HFF-Myc (cell line): ENCODE results near the gene ATP8B3.

Experiments
- DNase-seq: peaks from one replicate; pipeline ENCODE4 v3.0.0-alpha.2; 2011; ENCODE audit warnings: low read depth; ENCODE audit errors: extremely low read depth
- H3K4me3 ChIP-seq: replicated peaks from 2 replicates; pipeline ENCODE4 v1.5.1; 2011; ENCODE audit warnings: low read depth, mild to moderate bottlenecking, control low read depth, low read length
- CTCF ChIP-seq: IDR thresholded peaks from 2 replicates; pipeline ENCODE4 v1.5.1; 2012; ENCODE audit warnings: mild to moderate bottlenecking, low read depth, low read length, control low read depth; ENCODE audit errors: missing control alignments

Gene ATP8B3

GRCh38 chr19:1777149-1777548 is 34.9 kb downstream of the ATP8B3 start:
- no peak for TF ChIP-seq CTCF
- no peak for DNase-seq
- H3K4me3 ChIP-seq = no peak overlapping the region

DNA sequence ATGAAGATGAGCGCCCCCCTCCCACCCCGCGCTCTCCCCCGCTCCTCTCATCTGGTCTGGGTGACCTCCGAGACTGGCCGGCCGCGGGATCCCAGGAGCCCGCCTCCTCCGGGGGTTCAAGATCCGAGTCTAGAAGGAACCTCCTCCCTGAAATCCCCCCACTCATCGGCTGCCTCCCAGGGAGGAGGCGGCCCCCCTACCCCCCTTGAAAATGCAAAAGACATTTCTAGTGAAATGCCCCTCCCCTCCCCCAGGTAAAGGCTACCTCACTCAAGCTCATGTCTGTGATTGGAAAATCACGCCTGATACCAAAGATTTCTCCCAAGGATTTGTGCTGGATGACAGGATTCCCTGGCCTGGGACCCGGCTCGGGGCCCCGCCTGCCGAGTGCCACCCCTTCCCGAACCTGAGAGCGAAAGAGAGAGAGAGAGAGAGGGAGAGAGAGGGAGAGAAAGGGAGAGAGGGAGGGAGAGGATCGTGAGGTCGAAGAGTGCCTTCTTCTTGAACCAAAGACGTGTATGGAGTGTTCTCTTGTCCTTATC is 35.4 kb downstream of the ATP8B3 start:
- no peak for TF ChIP-seq CTCF
- no peak overlapping the region for H3K4me3 ChIP-seq
- DNase-seq = no peak

GRCh38 chr19:1775951-1776605 is 36.0 kb downstream of the ATP8B3 start:
- no peak overlapping the region for H3K4me3 ChIP-seq
- no peak for TF ChIP-seq CTCF
- no peak for DNase-seq

DNA sequence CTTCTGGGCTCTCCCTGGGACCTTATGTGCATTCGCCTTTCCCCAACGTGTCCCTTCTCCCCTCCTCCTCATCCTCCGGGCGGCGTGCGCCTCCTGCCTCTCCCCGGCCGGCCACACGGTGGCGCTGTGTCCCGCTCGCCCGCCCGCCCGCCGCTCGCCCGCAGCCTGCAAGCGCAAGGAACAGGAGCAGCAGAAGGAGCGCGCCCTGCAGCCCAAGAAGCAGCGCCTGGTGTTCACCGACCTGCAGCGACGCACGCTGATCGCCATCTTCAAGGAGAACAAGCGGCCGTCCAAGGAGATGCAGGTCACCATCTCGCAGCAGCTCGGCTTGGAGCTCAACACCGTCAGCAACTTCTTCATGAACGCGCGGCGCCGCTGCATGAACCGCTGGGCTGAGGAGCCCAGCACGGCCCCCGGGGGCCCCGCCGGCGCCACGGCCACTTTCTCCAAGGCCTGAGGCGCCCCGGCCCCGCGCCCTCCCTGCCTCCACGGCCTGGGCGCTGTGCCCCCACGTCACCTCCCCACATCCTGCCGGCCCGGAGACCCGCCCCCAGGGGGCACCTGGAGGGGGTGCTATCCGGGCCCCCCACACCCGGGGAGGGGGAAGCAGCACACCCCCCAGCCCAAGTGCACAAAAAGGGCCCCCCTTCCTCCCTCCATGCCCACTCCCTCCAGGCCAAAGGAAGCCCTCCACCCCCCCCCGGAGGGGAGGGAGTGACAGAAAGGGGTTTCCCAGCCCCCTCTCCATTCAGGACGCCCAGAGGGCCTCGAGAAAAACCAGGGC is 36.9 kb downstream of the ATP8B3 start:
- TF ChIP-seq CTCF = peak; percentile 55
- DNase-seq = no peak
- H3K4me3 ChIP-seq = no peak overlapping the region

DNA sequence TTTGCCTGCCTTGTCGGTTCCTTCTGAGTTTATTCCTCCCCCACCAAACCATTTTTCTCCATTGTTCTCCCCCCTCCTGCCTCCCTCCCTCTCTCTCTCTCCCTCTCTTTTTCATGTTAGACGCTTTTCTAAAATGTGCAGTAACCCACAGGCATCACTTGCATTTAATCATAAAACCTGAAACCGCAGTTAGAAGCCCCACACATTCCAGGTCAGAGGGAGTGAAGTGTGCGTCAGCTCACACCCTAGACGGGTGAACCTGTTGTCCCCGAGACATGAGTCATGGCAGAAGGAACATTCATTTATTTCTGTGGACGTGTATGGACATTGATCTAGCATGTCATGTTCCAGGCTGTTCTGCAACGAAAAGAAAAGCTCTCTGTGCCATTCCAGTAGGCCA is 38.9 kb downstream of the ATP8B3 start:
- no peak overlapping the region for H3K4me3 ChIP-seq
- no peak for DNase-seq
- no peak for TF ChIP-seq CTCF

- DNase-seq = no peak
- H3K4me3 ChIP-seq = no peak overlapping the region
- no peak for TF ChIP-seq CTCF
Observed at GRCh38 chr19:1770866-1771576, 41.1 kb downstream of the ATP8B3 start.
